Endothelial cell of umbilical vein (primary cell): Measurements from ENCODE around the gene PDE11A.

Experiments used
- CTCF ChIP-seq, 2 donors: IDR thresholded peaks; 1 replicate in 1 of 2; 2 replicates in 1 of 2; pipeline ENCODE4 v1.5.1; 2011; ENCODE audit warnings: low read length in 2 of 2, mild to moderate bottlenecking in 2 of 2, moderate library complexity in 2 of 2, control low read depth in 1 of 2, inconsistent platforms in 1 of 2, low read depth in 1 of 2; ENCODE audit not compliant: insufficient read depth in 1 of 2; ENCODE audit errors: extremely low read depth in 1 of 2
- EZH2 ChIP-seq: IDR thresholded peaks from 2 replicates; pipeline ENCODE4 v1.6.1; 2012; ENCODE audit warnings: borderline replicate concordance, low read depth, mild to moderate bottlenecking, moderate library complexity, low read length, inconsistent platforms; ENCODE audit not compliant: severe bottlenecking
- FOS ChIP-seq: IDR thresholded peaks from 2 replicates; pipeline ENCODE4 v1.6.1; 2011; ENCODE audit warnings: mild to moderate bottlenecking, low read length, moderate library complexity, borderline replicate concordance; ENCODE audit not compliant: insufficient read depth
- GATA2 ChIP-seq: IDR thresholded peaks from 2 replicates; pipeline ENCODE4 v1.7.0; 2011; ENCODE audit warnings: low read depth, mild to moderate bottlenecking, moderate library complexity, mixed read lengths, low read length; ENCODE audit not compliant: insufficient read length, insufficient read depth
- JUN ChIP-seq: IDR thresholded peaks from 2 replicates; pipeline ENCODE4 v1.6.1; 2011; ENCODE audit warnings: borderline replicate concordance, low read depth; ENCODE audit not compliant: insufficient read length, insufficient read depth
- MYC ChIP-seq: IDR thresholded peaks from one replicate; pipeline ENCODE4 v1.6.1; 2011; ENCODE audit warnings: mild to moderate bottlenecking, low read depth, low read length
- POLR2A ChIP-seq: IDR thresholded peaks from 2 replicates; pipeline ENCODE4 v1.6.1; 2012; ENCODE audit warnings: low read depth, mild to moderate bottlenecking, control low read depth, low read length
- POLR2AphosphoS5 ChIP-seq: IDR thresholded peaks from 2 replicates; pipeline ENCODE4 v1.6.1; 2012; ENCODE audit warnings: low read depth, mild to moderate bottlenecking, control low read depth, low read length, moderate library complexity; ENCODE audit not compliant: insufficient read depth
- TF ChIP-seq, protein P1 (sequence below): IDR thresholded peaks from 2 replicates; pipeline ENCODE4 v1.6.1; 2011; ENCODE audit not compliant: insufficient read depth, insufficient read length

DNA sequence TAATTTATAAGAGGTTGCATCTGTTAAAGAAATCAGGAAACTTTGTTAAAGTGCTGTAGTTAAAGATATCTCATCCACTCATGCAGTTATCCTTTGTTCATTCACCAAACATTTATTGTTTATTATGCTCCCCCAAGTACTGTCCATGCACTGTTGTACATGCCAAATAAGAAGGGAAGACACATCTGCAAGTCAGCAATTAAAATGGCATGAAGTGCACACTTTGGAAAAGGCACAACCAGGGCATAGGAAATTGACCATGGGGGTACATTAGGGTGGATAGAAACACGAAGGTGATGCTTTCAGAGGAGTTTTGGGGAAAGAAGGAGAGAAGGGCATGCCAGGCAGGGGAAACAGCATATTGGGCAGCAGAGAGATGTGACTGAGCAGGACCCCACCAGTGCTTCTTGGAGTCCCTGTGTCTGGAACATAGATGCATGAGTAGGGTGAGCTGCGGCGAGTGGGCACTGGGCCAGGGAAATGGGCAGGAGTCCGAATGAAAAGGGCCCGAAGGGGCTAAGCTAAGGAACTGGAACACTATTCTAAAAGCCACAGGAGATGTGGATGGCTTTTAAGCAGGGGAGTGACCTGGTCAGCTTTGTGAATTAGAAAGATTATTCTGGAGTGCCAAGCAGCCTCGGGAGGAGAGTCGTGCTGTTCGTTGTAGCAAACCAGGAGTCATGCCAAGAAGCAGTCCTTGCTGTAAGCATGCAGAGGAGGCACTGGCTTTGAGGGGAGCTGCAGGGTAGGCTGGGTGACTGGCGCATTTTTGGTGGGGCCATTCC, 363.7 kb downstream of the PDE11A start:
- TF ChIP-seq, protein P1, sequence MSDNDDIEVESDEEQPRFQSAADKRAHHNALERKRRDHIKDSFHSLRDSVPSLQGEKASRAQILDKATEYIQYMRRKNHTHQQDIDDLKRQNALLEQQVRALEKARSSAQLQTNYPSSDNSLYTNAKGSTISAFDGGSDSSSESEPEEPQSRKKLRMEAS = no peak
- TF ChIP-seq CTCF (IDR thresholded peaks at IDR 0.05; ENCODE audit: extremely low read depth in 1 of 2, insufficient read depth in 1 of 2, low read depth in 1 of 2, low read length in 2 of 2) (no peak), POLR2AphosphoS5 (no peak), EZH2 (no peak), POLR2A (no peak), FOS (no peak), JUN (no peak), MYC (no peak), GATA2 (no peak)
